ENCODE results near the gene MAST1.
"Not testable (repeated sequence)": the region's sequence is repeated elsewhere in the genome, so short reads cannot be mapped to it uniquely, and the experiment has no call there.

The MAST1 gene

GRCh38 chr19:12843999-12844732, 5.9 kb downstream of the MAST1 start:
- H3K27ac ChIP-seq (ENCODE audit: extremely low read depth, low read depth, low read length): no peak overlapping the region
- ChIA-PET CTCF (interaction anchor here (0.5 to 7.2 kb wide), 7 partner anchors 10 to 109 kb away, joined by 3 to 62 read pairs (median 4); partner anchors contain the start of gene RTBDN), POLR2A (no interaction called here)
- H3K9me3 ChIP-seq (ENCODE audit: control insufficient read depth, insufficient read depth, low read depth, low read length): no peaks in the 10 kb centered on the region
- TF ChIP-seq ZNF221 (tag by site-specific recombination; IDR thresholded peaks at IDR 0.05; ENCODE audit: borderline replicate concordance): no peak
- TF ChIP-seq PRDM1 (tag by site-specific recombination; IDR thresholded peaks at IDR 0.05): no peak
- no peak for TF ChIP-seq ZNF707 (tag by site-specific recombination; IDR thresholded peaks at IDR 0.05)
- TF ChIP-seq EGR2 (tag by site-specific recombination; IDR thresholded peaks at IDR 0.05; ENCODE audit: low read depth): peak; percentile 25; the same call in 1 of the 2 replicates
- no peak for TF ChIP-seq KLF16 (tag by site-specific recombination; IDR thresholded peaks at IDR 0.05)
- TF ChIP-seq ZNF10 (tag by site-specific recombination; IDR thresholded peaks at IDR 0.05): no peak
- peak; percentile 63; the same call in 1 of the 2 replicates for TF ChIP-seq KLF17 (tag by site-specific recombination; IDR thresholded peaks at IDR 0.05)
- TF ChIP-seq YY1 (tag by site-specific recombination; IDR thresholded peaks at IDR 0.05): no peak
- TF ChIP-seq ZBTB17 (tag by site-specific recombination; IDR thresholded peaks at IDR 0.05): peak; percentile 66
- TF ChIP-seq SP2 (tag by site-specific recombination; IDR thresholded peaks at IDR 0.05): peak; percentile 44
- no peak for TF ChIP-seq ZNF24 (tag by site-specific recombination; IDR thresholded peaks at IDR 0.05)
- 0 out of 2 replicates have a peak, but pooled peaks have one; percentile 41 for TF ChIP-seq ZNF580 (tag by site-specific recombination; IDR thresholded peaks at IDR 0.05)
- TF ChIP-seq ZBTB11 (tag by site-specific recombination; conservative IDR thresholded peaks at IDR 0.05; ENCODE audit: low read depth): no peak
- no peak for TF ChIP-seq GLI2 (tag by site-specific recombination; IDR thresholded peaks at IDR 0.05; ENCODE audit: borderline replicate concordance, low read depth)
- no peaks in the 10 kb centered on the region for H3K36me3 ChIP-seq (ENCODE audit: control insufficient read depth in 2 of 2, insufficient read depth in 1 of 2, low read length in 2 of 2)
- H3K4me1 ChIP-seq (ENCODE audit: control insufficient read depth, insufficient read depth, low read length): no peaks in the 10 kb centered on the region
- H3K4me3 ChIP-seq (ENCODE audit: low read depth, low read length): no peak overlapping the region

GRCh38 chr19:12846613-12847012, 8.3 kb downstream of the MAST1 start:
- POLR2A ChIA-PET: interaction anchor here (0.7 to 1.3 kb wide), 2 partner anchors 48 to 55 kb away, joined by 4 to 5 read pairs; partner anchors contain the start of gene JUNB
- H3K27ac ChIP-seq (ENCODE audit: extremely low read depth, low read depth, low read length); H3K36me3 ChIP-seq (ENCODE audit: control insufficient read depth in 2 of 2, insufficient read depth in 1 of 2, low read length in 2 of 2); H3K9me3 ChIP-seq (ENCODE audit: control insufficient read depth, insufficient read depth, low read depth, low read length); H3K4me1 ChIP-seq (ENCODE audit: control insufficient read depth, insufficient read depth, low read length); H3K4me3 ChIP-seq (ENCODE audit: low read depth, low read length): not testable (repeated sequence)
- CTCF ChIA-PET: interaction anchor here (0.5 to 7.2 kb wide), 30 partner anchors 8 to 923 kb away, joined by 3 to 62 read pairs (median 7); partner anchors contain the start of genes DNASE2, JUNB, RTBDN and THSD8
- TF ChIP-seq ZNF362 (tag by site-specific recombination; IDR thresholded peaks at IDR 0.05): peak; percentile 62
